Aorta (tissue), 5 donors: ENCODE measurements around the gene EXOSC3. TPM values are rescaled to one million over a fixed set of nuclear protein-coding genes. Genes with fewer than 3 reads are reported as not detected.

Experiments
- ATAC-seq: fragments of 200-7000 bp; cut with Tn5 transposase; one replicate; pipeline ENCODE4 v1.9.1; 2022; ENCODE audit warnings: moderate library complexity; ENCODE audit not compliant: low FRiP score
- DNase-seq, 2 donors: peaks; one replicate each; pipeline ENCODE4 v3.0.0-alpha.2; 2020
- H3K27ac ChIP-seq, 2 donors: one replicate each; pipeline ENCODE4 v1.5.1; 2013; ENCODE audit warnings: low read length in 2 of 2, mild to moderate bottlenecking in 2 of 2, moderate library complexity in 2 of 2, control low read depth in 1 of 2, inconsistent platforms in 1 of 2, low read depth in 1 of 2
- H3K27me3 ChIP-seq, 2 donors: one replicate each; pipeline ENCODE4 v1.6.1; 2013; ENCODE audit warnings: control low read depth in 1 of 2, low read length in 1 of 2, mild to moderate bottlenecking in 1 of 2, moderate library complexity in 1 of 2; ENCODE audit not compliant: insufficient read depth in 2 of 2, control insufficient read depth in 1 of 2
- H3K36me3 ChIP-seq, 2 donors: one replicate each; pipeline ENCODE4 v1.6.1; 2013; ENCODE audit warnings: control low read depth in 1 of 2, low read length in 1 of 2, mild to moderate bottlenecking in 1 of 2; ENCODE audit not compliant: insufficient read depth in 2 of 2, control insufficient read depth in 1 of 2
- H3K4me1 ChIP-seq, 2 donors: one replicate each; pipeline ENCODE4 v1.6.1; 2013; ENCODE audit warnings: low read length in 2 of 2, control low read depth in 1 of 2, mild to moderate bottlenecking in 1 of 2, moderate library complexity in 1 of 2; ENCODE audit not compliant: insufficient read depth in 2 of 2, control insufficient read depth in 1 of 2
- H3K4me3 ChIP-seq, 2 donors: one replicate each; pipeline ENCODE4 v1.5.1; 2013; ENCODE audit warnings: low read length in 2 of 2, control low read depth in 1 of 2, mild to moderate bottlenecking in 1 of 2
- H3K9me3 ChIP-seq: one replicate; pipeline ENCODE4 v1.6.1; 2013; ENCODE audit warnings: mild to moderate bottlenecking, low read length; ENCODE audit not compliant: control insufficient read depth
- WGBS, 2 donors: extraction: QIAGEN DNeasy Blood & Tissue Kit; methylation state at CpG; one replicate each; pipeline ENCODE4 v1.1.7; 2013; 5-methylcytosine and 5-hydroxymethylcytosine counted together
- intact Hi-C, 2 donors: fragments of 100-400 bp; cut with DNase I; formaldehyde crosslinking; loops; one replicate each; pipeline versions ENCODE4 v1.14.2 to v1.15.0; 2022
- polyA plus RNA-seq, 2 donors: library from polyadenylated mRNA; stranded (reverse); fragments of 200-250 nt; gene quantifications; one replicate each; pipeline ENCODE4 v1.2.3, GENCODE V29; 2013
- total RNA-seq, 2 donors: library from RNA; stranded (reverse); fragmentation: NEBNext Ultra II Directional; extraction: Animal tissue kit (Norgen Biotek cat#: 25700); gene quantifications; one replicate each; pipeline ENCODE4 v1.2.1, GENCODE V29; 2021
- donor health status: healthy with polysubstance abuse.
- donor health status: Bipolar disorder and iron deficiency.
- donor health status: DM: no; HTN: no; CAD: no.
- donor health status: DM: no; HTN: no; CAD: no.
- donor health status: DM: yes; HTN: yes; CAD: no.

The EXOSC3 gene
- total and polyA plus RNA-seq, 4 donors = 17.9 to 30.2 (median 24.0) TPM

DNA sequence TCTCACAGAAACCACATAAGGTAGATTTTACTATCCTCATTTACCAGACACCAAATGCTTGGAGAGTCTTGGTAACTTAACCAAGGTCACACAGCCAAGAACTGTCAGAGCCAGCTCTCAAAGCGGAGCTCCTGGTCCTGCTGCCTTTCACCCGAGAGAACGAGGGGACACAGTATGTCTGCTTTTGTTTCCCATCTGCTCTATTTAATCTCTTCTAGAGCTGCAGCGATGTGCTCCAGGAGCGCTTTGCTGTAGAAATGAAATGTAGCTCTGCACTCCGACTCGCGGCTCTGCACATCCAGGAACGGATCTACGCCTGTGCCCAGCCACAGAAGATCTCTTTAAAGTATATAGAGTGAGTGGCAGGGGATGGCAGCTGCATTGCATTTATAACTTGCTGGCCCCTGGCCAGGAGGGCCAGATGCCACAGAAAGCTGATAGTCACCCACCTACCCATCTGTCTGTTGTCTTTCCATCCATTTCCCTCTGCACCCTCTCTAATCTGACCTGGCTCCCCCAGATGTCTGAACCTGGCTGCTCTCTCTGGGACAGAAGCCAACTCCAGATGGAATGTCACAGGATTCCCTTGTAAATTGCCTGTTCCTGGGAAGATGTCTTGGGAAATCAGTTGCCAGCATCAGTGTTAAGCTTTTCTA lies 52.6 kb downstream of the EXOSC3 start:
- H3K27me3 ChIP-seq = no peaks in the 10 kb centered on the region
- no peaks in the 10 kb centered on the region for H3K36me3 ChIP-seq
- H3K4me1 ChIP-seq = no peaks in the 10 kb centered on the region
- no peak overlapping the region for H3K4me3 ChIP-seq
- no peak for ATAC-seq
- no peaks in the 10 kb centered on the region for H3K9me3 ChIP-seq
- intact Hi-C loops = no loop called here
- DNase-seq = no peak
- 77% methylated on average over 10 of the region's 10 CpGs for WGBS, 2 donors
- H3K27ac ChIP-seq = no peak overlapping the region

DNA sequence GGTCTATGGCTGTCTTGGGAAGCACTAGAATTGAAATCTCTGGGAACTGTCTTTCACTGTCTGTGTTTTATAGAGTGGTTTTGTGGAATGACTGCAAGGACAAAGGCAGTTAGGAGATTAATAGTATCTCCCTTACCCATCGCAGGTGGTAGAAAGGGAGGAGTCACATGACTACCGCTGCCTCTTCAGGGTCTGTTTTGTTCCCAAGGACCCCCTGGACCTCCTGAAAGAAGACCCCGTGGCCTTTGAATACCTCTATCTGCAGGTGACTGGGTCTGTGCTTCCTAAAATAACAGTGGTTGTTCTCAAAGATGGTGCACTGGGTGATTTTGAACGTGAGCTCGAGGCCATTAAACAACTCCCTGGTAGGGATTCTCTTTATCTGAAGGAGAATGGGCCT lies 54.0 kb downstream of the EXOSC3 start:
- H3K9me3 ChIP-seq = no peaks in the 10 kb centered on the region
- intact Hi-C loops = no loop called here
- H3K36me3 ChIP-seq = no peaks in the 10 kb centered on the region
- H3K4me1 ChIP-seq = no peaks in the 10 kb centered on the region
- H3K27ac ChIP-seq = no peak overlapping the region
- ATAC-seq = no peak
- 46 to 49% methylated on average over 5 of the region's 5 CpGs for WGBS, 2 donors
- no peak for DNase-seq
- H3K4me3 ChIP-seq = no peak overlapping the region
- no peaks in the 10 kb centered on the region for H3K27me3 ChIP-seq

DNA sequence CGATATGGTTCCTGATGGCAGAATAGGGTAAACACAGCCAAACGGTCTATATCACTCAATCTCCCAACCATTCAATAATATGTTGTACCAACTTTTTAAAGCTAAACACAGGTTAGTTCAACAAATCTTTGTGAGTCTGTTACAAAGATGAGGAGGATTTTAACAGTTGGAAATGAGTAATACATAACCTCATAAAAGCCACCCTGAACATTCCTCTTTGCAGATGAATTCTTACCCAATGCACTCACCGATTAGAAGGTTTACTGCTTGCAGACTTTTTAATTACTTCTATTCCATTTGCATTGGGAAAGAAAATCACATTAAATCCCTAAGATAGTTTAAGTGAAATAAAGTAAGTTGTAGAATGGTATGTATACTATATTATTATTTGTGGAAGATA lies 54.6 kb downstream of the EXOSC3 start:
- no peaks in the 10 kb centered on the region for H3K9me3 ChIP-seq
- H3K4me1 ChIP-seq = no peaks in the 10 kb centered on the region
- no peak overlapping the region for H3K27ac ChIP-seq
- intact Hi-C loops = no loop called here
- H3K36me3 ChIP-seq = no peaks in the 10 kb centered on the region
- WGBS, 2 donors = 76 to 77% methylated on average over 3 of the region's 3 CpGs
- H3K27me3 ChIP-seq = no peaks in the 10 kb centered on the region
- ATAC-seq (no peak), DNase-seq (no peak)
- no peak overlapping the region for H3K4me3 ChIP-seq

Other genes starting within 250 kb of the EXOSC3 start
- 1 to 10 TPM; 6.2 to 7.8 TPM for gene FBXO10, start 208.7 kb downstream of the EXOSC3 start, total RNA-seq
- 1 to 10 TPM in 1 of 2 donors, under 1 TPM in 1; 0.38 to 7.4 TPM for gene FBXO10, start 208.7 kb downstream of the EXOSC3 start, polyA plus RNA-seq
- gene TOMM5, start 192.5 kb downstream of the EXOSC3 start, total RNA-seq = 10 to 100 TPM; 39.8 to 52.1 TPM
- 100 to 1,000 TPM in 1 of 2 donors, 10 to 100 TPM in 1; 75.2 to 171 TPM for gene TOMM5, start 192.5 kb downstream of the EXOSC3 start, polyA plus RNA-seq
- gene FRMPD1, start 134.1 kb downstream of the EXOSC3 start, total RNA-seq = under 1 TPM in 1 of 2 donors, not detected in 1; 0.06 TPM
- gene FRMPD1, start 134.1 kb downstream of the EXOSC3 start, polyA plus RNA-seq = not detected
- gene TRMT10B, start 31.3 kb downstream of the EXOSC3 start, total RNA-seq = 10 to 100 TPM in 1 of 2 donors, 1 to 10 TPM in 1; 8.1 to 17.4 TPM
- 1 to 10 TPM; 4.6 to 9.0 TPM for gene TRMT10B, start 31.3 kb downstream of the EXOSC3 start, polyA plus RNA-seq
- gene DCAF10, start 15.7 kb upstream of the EXOSC3 start, total RNA-seq = 10 to 100 TPM; 27.7 to 29.5 TPM
- gene DCAF10, start 15.7 kb upstream of the EXOSC3 start, polyA plus RNA-seq = 1 to 10 TPM; 8.3 to 9.4 TPM
- 10 to 100 TPM; 23.4 to 24.3 TPM for gene SLC25A51, start 119.1 kb upstream of the EXOSC3 start, total RNA-seq
- 1 to 10 TPM; 4.8 to 6.2 TPM for gene SLC25A51, start 119.1 kb upstream of the EXOSC3 start, polyA plus RNA-seq